Measurements from ENCODE around the gene DRC3.
"Not testable (repeated sequence)": the region's sequence is repeated elsewhere in the genome, so short reads cannot be mapped to it uniquely, and the experiment has no call there.

Gene DRC3

DNA sequence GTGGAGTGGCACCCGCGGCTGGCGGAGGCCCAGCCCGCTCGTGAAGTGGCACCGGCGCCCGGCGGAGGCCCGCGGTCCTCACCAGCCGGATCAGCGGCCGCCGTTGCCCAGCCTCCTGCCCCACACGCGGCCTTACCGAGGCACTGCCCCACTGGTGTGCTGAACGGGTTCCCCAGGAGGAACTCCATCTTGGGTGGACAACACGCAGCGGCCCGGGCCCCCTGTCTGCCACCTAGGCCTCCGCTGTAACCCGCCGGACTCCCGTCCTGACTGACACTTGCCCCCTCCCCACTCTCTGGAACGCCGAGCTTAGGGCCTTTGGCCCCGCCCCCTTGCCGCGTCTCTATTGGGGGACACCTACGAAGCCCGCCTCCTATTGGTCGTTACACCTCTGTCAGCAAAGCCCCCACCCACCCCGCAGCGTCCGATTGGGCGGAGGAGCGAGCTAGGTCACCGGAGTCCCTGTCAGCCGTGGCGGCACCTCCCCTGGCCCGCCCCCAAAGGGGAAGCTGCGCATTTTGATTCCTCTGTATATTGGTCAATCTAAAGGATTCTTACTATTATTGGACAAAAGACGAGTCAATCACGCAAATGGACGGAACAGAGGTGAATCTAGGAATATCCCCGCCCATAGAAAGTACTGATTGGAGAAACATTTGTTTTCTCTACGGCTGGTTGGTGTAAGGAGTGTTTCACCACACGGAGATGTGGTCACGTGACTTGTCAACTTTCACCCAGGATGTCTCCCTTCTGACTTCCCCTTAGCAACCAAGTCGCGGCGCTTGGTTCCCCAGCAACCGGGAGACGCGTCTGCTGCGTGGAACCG lies at the start of gene DRC3, which contains the start of gene TOM1L2:
Gene DRC3, plus strand, starts transcription at position 737 of the 826 bp plus-strand sequence. CDS start 4,737 bp downstream, outside the sequence.
Gene TOM1L2, minus strand, starts transcription at position 275 of the 826 bp plus-strand sequence. Its CDS starts 87 bp downstream, at position 188.
- DNase-seq: peak; percentile 100

GRCh38 chr17:17924131-17924856 lies 48.4 kb upstream of the DRC3 start:
- DNase-seq: no peak

GRCh38 chr17:17924857-17925250 lies 47.8 kb upstream of the DRC3 start:
- DNase-seq: no peak

DNA sequence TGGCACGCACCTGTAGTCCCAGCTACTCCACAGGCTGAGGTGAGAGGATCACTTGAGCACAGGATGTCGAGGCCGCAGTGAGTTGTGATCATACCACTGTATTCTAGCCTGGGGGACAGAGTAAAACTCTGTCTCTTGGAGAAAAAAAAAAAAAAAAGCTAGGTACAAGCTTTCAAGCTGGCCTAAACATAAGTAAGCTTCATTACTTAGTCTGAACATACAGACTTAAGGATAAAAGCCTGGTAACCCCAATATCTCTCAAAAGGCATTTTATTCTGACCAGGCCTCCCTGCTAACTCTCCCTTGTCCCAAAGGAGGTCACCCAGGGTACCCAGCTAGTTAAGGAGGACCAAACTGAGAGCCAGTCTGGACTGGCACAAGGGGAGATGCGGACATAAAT lies 46.6 kb upstream of the DRC3 start:
- no peak for DNase-seq

DNA sequence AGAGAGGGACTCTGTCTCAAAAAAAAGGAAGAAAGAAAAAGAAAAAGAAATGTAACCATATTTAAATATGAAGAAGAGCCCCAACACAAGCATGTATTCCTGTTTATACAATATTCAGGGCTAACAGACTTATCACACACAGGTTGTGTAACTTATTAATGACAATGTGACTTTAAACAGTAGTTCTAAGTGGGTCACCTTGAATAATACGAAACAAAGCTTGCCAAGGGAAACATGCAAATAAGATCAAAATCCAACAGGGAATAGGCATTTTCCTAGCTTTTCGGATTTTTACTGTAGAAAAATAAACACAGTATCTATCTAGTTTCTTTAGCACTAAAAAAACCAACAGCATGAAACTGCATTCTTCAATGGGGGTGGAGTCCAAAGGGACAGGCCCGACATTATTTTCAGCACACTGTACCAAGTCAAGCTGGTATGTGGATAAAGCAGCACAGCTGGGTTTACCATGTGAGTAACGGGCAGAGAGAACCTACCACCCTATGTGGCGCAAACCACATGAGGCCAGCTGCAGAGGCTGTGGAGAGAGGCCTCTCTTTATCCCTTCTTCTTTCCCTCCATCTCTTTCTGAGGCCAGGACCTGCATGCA lies 45.7 kb upstream of the DRC3 start:
- no peak for DNase-seq

GRCh38 chr17:17928398-17929287 lies 44.0 kb upstream of the DRC3 start:
- no peak for DNase-seq

DNA sequence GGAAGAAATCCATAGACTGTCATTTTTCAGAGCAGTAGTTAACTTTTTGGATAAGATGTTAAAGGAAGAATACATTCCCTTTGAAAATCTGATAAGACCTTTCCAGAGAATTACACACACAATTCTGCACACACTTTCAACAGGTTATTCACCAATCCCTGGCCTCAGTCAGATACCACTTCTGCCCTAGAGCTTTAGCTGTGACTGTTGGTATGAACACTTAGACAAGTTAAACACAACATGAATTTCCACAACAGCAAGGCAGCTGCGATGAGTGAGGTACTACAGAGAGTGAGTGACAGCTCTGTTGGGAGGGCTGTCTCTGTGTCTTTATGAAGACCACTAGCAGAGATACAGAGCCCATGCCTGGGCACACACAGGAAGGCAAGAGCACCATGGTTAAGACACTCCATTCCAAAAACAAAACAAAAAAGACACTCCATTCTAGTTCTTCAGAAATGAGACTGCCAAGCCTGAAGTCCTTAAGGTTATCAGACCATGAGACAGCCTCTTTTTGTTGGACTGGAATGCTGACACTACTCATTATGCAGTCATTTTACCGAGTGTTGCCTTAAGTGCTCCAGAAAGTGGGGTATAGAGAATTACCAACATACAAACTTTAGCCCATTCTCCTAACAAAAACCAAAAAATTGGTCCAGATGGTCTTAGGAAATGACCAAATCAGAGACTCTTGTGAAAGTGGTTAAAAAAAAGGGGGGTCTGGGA lies 42.8 kb upstream of the DRC3 start:
- DNase-seq: no peak

DNA sequence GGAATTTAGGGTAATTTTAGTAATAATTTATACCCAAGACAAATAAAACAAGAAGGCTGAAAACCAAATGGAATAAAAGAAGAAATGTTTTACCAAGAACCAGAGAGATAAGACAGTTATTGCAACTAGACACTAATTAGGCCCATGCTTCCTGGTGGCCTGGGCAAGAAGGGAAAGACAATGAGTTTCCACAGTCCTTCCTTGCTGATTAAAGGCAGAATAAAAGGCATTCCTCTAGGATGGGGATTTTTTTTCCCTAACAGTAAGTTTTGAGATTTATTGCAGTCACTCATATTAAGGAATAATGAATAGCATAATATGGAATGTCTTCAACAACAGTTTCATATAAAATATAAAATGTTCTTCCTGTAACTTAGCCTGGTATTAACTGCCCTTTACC lies 42.0 kb upstream of the DRC3 start:
- DNase-seq: no peak

- no peak for DNase-seq
These were observed 41.5 kb upstream of the DRC3 start for GRCh38 chr17:17931159-17931558.

GRCh38 chr17:17933775-17934174 lies 38.9 kb upstream of the DRC3 start:
- DNase-seq: no peak

GRCh38 chr17:17934214-17934613 lies 38.4 kb upstream of the DRC3 start:
- DNase-seq: no peak

DNA sequence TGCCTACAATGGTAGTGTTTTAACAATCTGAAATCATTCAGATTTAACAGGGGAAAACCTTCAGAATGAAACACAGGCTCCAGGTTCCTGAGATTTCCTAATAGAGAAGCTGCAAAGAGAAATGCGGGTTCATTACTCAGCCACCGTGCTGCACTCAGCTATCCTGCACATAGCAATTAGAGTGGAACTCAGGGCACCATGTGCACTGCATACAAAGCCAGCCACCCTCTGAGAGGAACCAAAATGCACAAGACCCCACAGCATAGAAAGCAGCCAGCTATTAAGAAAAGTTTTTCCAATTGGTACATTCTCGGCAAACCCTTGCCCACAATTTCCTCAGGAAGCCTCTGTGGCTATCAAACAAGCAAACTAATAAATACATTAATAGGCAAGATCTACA lies 37.9 kb upstream of the DRC3 start:
- no peak for DNase-seq

GRCh38 chr17:17935321-17936271 lies 37.1 kb upstream of the DRC3 start:
- peak; percentile 38 for DNase-seq

- no peak for DNase-seq
These were observed 35.3 kb upstream of the DRC3 start for GRCh38 chr17:17937201-17937853.

DNA sequence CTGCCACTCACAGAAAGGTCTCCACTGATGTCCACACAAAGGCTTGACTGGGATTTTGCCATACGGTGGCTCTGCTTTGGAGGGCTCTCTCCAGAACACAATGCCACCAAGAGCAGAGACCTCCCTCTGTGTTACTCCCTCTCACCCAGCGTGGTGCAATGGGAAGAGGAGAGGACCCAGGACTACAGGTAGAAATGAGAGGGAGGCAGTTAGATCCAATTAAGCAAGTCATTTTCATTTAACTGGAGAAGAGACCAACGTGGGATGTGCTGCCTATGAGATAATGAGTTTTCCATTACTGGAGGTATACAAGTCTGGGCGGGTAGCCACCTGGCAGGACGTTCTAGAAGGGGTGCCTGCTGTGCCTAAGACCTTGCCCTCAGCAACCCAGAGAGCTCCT lies 34.7 kb upstream of the DRC3 start:
- DNase-seq: no peak

- DNase-seq: no peak
These were observed 34.1 kb upstream of the DRC3 start for GRCh38 chr17:17938388-17939107.

GRCh38 chr17:17939941-17940340 lies 32.7 kb upstream of the DRC3 start:
- DNase-seq: not testable (repeated sequence)

GRCh38 chr17:17940441-17940911 lies 32.2 kb upstream of the DRC3 start:
- no peak for DNase-seq

- DNase-seq: no peak
These were observed 31.6 kb upstream of the DRC3 start for GRCh38 chr17:17941015-17941414.

All from right hindlimb (tissue), 1 donor.